Measurements from ENCODE around the gene ARFGEF3.

The ARFGEF3 gene

DNA sequence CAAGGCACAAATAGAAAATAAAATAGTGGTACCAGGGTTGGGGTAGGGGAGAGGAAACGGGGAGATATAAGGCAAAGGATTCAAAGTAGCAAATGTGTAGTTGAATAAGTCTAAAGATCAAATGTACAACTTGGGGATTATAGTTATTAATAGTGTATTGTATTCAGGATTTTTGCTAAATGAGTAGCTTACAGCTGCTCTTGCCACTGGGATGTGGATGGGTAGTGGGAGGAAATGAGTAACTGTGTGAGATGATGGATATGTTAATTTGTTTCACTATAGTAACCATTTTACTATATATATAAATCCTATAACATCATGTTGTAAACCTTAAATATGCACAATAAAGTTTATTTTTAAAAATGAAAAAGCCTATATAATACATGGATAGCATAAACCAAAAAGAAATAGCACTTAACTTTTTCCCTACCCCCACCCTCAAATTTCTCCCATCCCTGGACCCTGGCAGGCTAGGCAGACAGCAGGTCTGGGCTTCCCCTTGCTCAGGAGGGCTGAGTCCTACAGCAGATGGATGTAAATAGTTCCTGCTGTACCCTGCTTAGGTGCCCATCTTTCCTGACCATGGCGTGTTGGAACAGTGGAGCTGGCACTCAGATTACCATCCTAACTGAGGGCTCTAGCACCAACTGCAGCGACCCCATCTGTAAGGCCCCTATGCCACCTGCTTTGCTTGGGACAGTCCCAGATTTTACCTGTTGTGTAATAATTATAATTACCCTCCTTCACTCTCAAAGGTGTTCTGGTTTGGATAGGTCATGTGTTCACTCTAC is 85.1 kb downstream of the ARFGEF3 start:
- CTCF ChIA-PET: interaction anchor here (1.4 to 1.6 kb wide), 2 partner anchors 36 to 239 kb away, joined by 3 to 4 read pairs; no protein-coding TSS in a partner anchor
- Histone ChIP-seq H3K4me1 (ENCODE audit: control insufficient read depth, insufficient read depth, low read length) (no peaks in the 10 kb centered on the region), H3K9me3 (ENCODE audit: control insufficient read depth, insufficient read depth, low read depth, low read length) (no peaks in the 10 kb centered on the region), H3K36me3 (ENCODE audit: control insufficient read depth in 2 of 2, insufficient read depth in 1 of 2, low read length in 2 of 2) (peaks cover 0 to 8% of the 10 kb centered on the region in 2 experiments; a peak in 1 of 3 replicates), H3K4me3 (ENCODE audit: low read depth, low read length) (no peak overlapping the region), H3K27ac (ENCODE audit: extremely low read depth, low read depth, low read length) (no peak overlapping the region)
- POLR2A ChIA-PET: no interaction called here
- TF ChIP-seq ZNF792 (tag by site-specific recombination; IDR thresholded peaks at IDR 0.05) (no peak), ZNF596 (tag by site-specific recombination; IDR thresholded peaks at IDR 0.05) (no peak), ZSCAN23 (tag by site-specific recombination; IDR thresholded peaks at IDR 0.05) (no peak), HOXA7 (CRISPR knock-in tag; IDR thresholded peaks at IDR 0.05; ENCODE audit: borderline replicate concordance) (no peak), ZNF394 (tag by site-specific recombination; IDR thresholded peaks at IDR 0.05; ENCODE audit: borderline replicate concordance) (no peak), ZNF157 (tag by site-specific recombination; IDR thresholded peaks at IDR 0.05) (no peak), ZNF548 (tag by site-specific recombination; IDR thresholded peaks at IDR 0.05) (no peak), ZNF600 (tag by site-specific recombination; IDR thresholded peaks at IDR 0.05) (no peak), ZNF366 (tag by site-specific recombination; conservative IDR thresholded peaks at IDR 0.05) (no peak), ZBTB44 (tag by site-specific recombination; IDR thresholded peaks at IDR 0.05) (no peak), GLI4 (tag by site-specific recombination; IDR thresholded peaks at IDR 0.05) (no peak), ZNF518A (tag by site-specific recombination; conservative IDR thresholded peaks at IDR 0.05; ENCODE audit: low read depth) (no peak), ZNF274 (IDR thresholded peaks at IDR 0.05; ENCODE audit: low read length) (no peak), ZNF274 (tag by site-specific recombination; IDR thresholded peaks at IDR 0.05; ENCODE audit: borderline replicate concordance) (no peak)

DNA sequence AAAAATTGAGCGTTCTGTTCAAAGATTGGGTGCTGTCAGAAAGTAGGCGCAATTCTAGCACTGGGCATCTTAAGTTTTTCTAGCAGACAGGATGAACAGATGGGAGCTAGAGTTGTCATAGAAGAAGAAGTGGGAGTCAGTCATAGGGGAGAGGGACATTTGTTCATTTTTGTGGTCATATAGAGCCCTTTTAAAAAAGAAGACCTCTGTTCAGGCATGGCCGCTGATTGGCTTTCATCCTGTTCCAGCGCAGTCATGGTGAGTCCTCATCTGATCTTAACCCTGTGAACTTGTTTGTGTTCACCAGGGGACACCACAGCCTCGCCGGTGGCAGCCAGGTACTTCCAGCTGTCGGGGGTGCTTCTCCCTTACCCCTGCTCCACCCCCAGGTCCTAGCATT is 86.3 kb downstream of the ARFGEF3 start:
- ChIA-PET POLR2A (no interaction called here), CTCF (interaction anchor here (1.6 kb wide), 1 partner anchor 12 kb away, joined by 5 read pairs; no protein-coding TSS in a partner anchor)
- Histone ChIP-seq H3K4me1 (ENCODE audit: control insufficient read depth, insufficient read depth, low read length) (no peaks in the 10 kb centered on the region), H3K9me3 (ENCODE audit: control insufficient read depth, insufficient read depth, low read depth, low read length) (no peaks in the 10 kb centered on the region), H3K4me3 (ENCODE audit: low read depth, low read length) (no peak overlapping the region), H3K36me3 (ENCODE audit: control insufficient read depth in 2 of 2, insufficient read depth in 1 of 2, low read length in 2 of 2) (peaks cover 0 to 8% of the 10 kb centered on the region in 2 experiments; a peak in 1 of 3 replicates), H3K27ac (ENCODE audit: extremely low read depth, low read depth, low read length) (no peak overlapping the region)
- no peak for TF ChIP-seq ZSCAN5A (tag by site-specific recombination; IDR thresholded peaks at IDR 0.05)
- TF ChIP-seq ZNF792 (tag by site-specific recombination; IDR thresholded peaks at IDR 0.05): no peak
- no peak for TF ChIP-seq ZNF626 (tag by site-specific recombination; IDR thresholded peaks at IDR 0.05)
- TF ChIP-seq TSHZ1 (tag by site-specific recombination; IDR thresholded peaks at IDR 0.05; ENCODE audit: borderline replicate concordance): no peak
- no peak for TF ChIP-seq ZNF654 (tag by site-specific recombination; IDR thresholded peaks at IDR 0.05; ENCODE audit: low read depth)
- no peak for TF ChIP-seq ZNF747 (tag by site-specific recombination; IDR thresholded peaks at IDR 0.05)
- TF ChIP-seq, protein P1, sequence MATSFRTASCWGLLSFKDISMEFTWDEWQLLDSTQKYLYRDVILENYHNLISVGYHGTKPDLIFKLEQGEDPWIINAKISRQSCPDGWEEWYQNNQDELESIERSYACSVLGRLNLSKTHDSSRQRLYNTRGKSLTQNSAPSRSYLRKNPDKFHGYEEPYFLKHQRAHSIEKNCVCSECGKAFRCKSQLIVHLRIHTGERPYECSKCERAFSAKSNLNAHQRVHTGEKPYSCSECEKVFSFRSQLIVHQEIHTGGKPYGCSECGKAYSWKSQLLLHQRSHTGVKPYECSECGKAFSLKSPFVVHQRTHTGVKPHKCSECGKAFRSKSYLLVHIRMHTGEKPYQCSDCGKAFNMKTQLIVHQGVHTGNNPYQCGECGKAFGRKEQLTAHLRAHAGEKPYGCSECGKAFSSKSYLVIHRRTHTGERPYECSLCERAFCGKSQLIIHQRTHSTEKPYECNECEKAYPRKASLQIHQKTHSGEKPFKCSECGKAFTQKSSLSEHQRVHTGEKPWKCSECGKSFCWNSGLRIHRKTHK (tag by site-specific recombination; IDR thresholded peaks at IDR 0.05): no peak
- no peak for TF ChIP-seq ZBTB20 (tag by site-specific recombination; IDR thresholded peaks at IDR 0.05)
